OCI-LY7 (cell line): Measurements from ENCODE around the gene CHRM5.

Experiments
- CTCF ChIP-seq: fragments of 200-600 bp; sonication (generic); conservative IDR thresholded peaks from 2 replicates; pipeline ENCODE4 v1.5.1; 2014; ENCODE audit warnings: mild to moderate bottlenecking, antibody characterized with exemption, low read length, moderate library complexity, mixed read lengths
- EZH2phosphoT487 ChIP-seq: fragments of 200-600 bp; sonication (generic); IDR thresholded peaks from 2 replicates; pipeline ENCODE4 v1.6.1; 2018; ENCODE audit warnings: low read depth, borderline replicate concordance, mild to moderate bottlenecking, mixed run types, antibody characterized with exemption, low read length, moderate library complexity, mixed read lengths

- no peak for TF ChIP-seq CTCF
- TF ChIP-seq EZH2phosphoT487: no peak
These were observed 44.2 kb downstream of the CHRM5 start for GRCh38 chr15:34012461-34013028.
